ENCODE data around the gene CHCHD4. TPM values are rescaled to one million over a fixed set of nuclear protein-coding genes. Genes with fewer than 3 reads are reported as not detected.

Gene CHCHD4
- total RNA-seq, 4 donors from 2014 or later: 14.5 to 32.9 (median 25.7) TPM

DNA sequence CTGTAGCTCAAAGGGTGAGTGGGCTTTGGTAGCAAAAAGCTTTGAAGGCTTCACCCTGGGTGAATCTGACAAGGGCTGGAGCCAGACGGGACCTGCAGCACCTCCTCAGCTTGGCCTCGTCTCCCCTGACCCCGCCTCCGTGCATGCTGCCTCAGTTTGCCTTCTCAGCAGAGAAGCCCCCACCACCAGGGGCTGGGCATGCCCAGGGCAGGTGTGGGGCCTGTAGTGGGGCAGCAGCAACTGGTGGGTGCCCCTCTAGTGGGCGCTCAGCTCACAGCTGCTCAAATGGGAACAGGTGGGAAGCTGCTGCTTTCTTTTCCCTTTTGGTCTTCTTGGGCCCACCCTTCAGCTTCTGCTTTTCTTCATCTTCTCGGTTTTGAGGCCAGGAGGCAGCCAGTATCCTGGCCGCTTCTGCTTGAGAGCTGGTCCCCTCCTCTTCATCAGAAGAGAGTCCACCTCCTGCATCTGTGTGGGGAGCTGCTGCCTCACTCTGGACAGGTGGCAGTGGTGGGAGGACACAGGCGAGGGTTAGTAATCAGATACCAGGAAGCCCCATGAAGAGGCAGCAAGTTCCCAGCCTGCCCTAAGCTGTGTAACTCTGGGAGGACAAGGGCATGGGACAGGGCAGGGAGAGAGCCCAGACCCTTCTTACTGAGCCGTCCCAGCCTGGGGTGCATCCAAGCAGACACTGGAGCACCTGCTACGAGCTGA is 21.2 kb upstream of the CHCHD4 start:
- Histone ChIP-seq H3K4me3 (no peak overlapping the region), H3K9me3 (no peaks in the 10 kb centered on the region), H3K36me3 (peaks cover 0 to 70% of the 10 kb centered on the region in 2 donors), H3K27ac (peak overlapping the region; percentile 86 to 97 (median 90)), H3K4me1 (peaks cover 9 to 73% (median 31%) of the 10 kb centered on the region in 3 donors), H3K27me3 (no peaks in the 10 kb centered on the region)
- TF ChIP-seq POLR2A (IDR thresholded peaks at IDR 0.05) (no peak), CTCF (IDR thresholded peaks at IDR 0.05) (peak in 1 of 4 experiments; percentile 6)
- no CpG with 5 or more reads among the region's 10 CpGs for WGBS, 2 donors (ENCODE audit: low coverage in 1 of 2)
- no peak for ATAC-seq

DNA sequence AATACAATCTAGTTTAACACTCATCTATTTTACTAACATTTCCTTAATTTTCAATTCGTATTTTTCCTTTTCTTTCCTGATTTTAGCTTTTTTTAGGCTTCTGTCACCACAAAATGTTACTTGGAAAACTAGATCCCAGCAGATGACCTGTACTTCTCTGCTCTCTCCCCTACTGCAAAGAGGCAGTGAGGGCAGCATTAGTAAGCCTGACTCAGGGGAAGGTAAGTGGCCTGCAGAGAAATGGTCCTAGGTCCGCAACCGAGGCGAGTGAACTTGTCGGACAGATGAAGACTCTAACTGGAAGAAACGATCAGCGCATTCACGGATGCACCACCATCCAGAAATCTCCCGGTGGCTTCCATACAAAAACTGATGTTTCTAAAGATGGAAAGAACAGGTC is 20.6 kb upstream of the CHCHD4 start:
- WGBS, 2 donors (ENCODE audit: low coverage in 1 of 2): 52 to 68% methylated on average over 2 to 9 of the region's 9 CpGs
- no peaks in the 10 kb centered on the region for H3K9me3 ChIP-seq
- H3K36me3 ChIP-seq: peaks cover 0 to 70% of the 10 kb centered on the region in 2 donors
- no peak for ATAC-seq
- H3K4me3 ChIP-seq: no peak overlapping the region
- TF ChIP-seq POLR2AphosphoS5 (IDR thresholded peaks at IDR 0.05) (no peak), CTCF (IDR thresholded peaks at IDR 0.05) (no peak), EP300 (IDR thresholded peaks at IDR 0.05) (no peak), POLR2A (IDR thresholded peaks at IDR 0.05) (no peak)
- H3K27me3 ChIP-seq: no peaks in the 10 kb centered on the region
- peaks cover 9 to 77% (median 31%) of the 10 kb centered on the region in 3 donors for H3K4me1 ChIP-seq
- H3K27ac ChIP-seq: peak overlapping the region; percentile 86 to 97 (median 90)

DNA sequence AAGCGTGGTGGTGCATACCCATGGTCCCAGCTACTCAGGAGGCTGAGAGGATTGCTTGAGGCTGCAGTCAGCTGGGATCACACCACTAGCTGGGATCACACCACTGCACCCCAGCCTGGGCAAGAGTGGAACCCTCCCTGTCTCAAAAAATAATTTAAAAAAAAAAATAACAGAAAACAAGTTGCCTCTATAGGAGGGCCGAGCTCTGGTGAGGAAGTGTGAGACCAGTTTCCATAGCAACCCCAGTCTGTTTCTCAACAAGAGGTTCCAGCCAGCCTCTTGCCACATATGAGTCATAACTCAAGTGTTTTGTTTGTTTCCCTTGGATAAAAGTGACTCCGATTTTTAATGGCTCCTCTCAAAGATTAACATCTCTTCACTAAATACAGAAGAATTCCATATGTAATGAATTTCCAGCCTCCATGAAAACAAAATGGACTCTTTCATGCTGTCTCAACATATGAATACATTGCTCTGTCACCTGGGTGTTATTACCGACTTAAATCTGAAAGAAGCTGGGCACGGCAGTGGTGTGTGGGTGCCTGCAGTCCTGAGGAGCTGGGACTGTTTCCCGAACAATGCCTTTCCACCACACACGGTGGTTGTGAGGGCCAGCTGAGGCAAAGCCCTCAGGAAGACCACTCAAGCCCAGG is 19.9 kb upstream of the CHCHD4 start:
- H3K4me1 ChIP-seq: peaks cover 9 to 77% (median 31%) of the 10 kb centered on the region in 3 donors
- H3K27ac ChIP-seq: peak overlapping the region; percentile 86 to 97 (median 90)
- TF ChIP-seq EP300 (IDR thresholded peaks at IDR 0.05) (no peak), POLR2AphosphoS5 (IDR thresholded peaks at IDR 0.05) (peak; percentile 91), POLR2A (IDR thresholded peaks at IDR 0.05) (no peak), CTCF (IDR thresholded peaks at IDR 0.05) (no peak)
- no peaks in the 10 kb centered on the region for H3K9me3 ChIP-seq
- peak; percentile 89 for ATAC-seq
- WGBS, 2 donors (ENCODE audit: low coverage in 1 of 2): 0 to 2% methylated on average over 4 to 6 of the region's 7 CpGs
- H3K27me3 ChIP-seq: no peaks in the 10 kb centered on the region
- H3K4me3 ChIP-seq: peak overlapping the region in 1 of 2 donors; percentile 23
- H3K36me3 ChIP-seq: peaks cover 0 to 71% of the 10 kb centered on the region in 2 donors

DNA sequence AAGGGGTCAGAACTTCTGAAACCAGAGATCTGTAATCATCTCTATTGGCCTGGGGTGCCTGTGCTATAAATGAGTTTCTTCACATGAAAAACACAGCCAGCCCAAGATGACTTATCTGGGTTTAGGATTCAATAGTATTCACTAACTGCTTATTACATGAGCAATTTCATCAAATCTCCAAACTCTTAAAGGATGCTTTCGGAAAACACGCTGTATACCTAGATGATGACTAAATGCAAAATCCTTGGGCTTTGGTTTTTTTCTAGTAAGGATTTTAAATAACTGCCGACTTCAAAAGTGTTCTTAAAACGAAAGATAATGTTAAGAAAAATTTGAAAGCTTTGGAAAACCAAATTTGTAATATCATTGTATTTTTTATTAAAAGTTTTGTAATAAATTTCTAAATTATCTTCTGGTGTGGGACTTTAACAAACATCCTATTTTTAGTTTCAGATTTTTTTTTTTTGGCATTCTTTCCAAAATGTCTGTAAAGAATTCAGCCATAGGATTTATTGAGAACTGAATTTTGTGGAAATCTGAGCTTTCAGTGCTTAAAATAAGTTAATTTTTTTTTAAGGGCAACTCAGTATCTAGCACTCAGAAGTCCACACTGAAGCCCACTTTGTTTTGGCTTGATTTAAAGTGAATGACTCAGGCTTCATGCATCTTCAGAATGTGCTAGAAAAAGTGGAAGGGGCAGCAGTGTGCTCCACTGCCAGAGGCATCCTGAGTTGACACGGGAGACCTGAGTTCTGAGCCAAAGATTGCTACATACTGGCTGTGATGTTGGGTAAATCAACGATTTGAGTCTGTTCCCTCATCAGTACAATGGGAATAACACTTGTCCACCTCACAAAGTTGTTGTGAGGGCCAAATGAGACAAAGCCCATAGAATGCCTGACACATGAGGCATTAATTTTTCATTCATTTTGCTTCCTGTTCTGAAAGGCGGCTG is 18.9 kb upstream of the CHCHD4 start:
- Histone ChIP-seq H3K4me3 (peak overlapping the region in 1 of 2 donors; percentile 23), H3K4me1 (peaks cover 9 to 77% (median 31%) of the 10 kb centered on the region in 3 donors), H3K9me3 (no peaks in the 10 kb centered on the region), H3K36me3 (peaks cover 0 to 72% of the 10 kb centered on the region in 2 donors), H3K27me3 (no peaks in the 10 kb centered on the region), H3K27ac (peak overlapping the region; percentile 86 to 97 (median 90))
- TF ChIP-seq CTCF (IDR thresholded peaks at IDR 0.05) (no peak), POLR2A (IDR thresholded peaks at IDR 0.05) (no peak), EP300 (IDR thresholded peaks at IDR 0.05) (no peak), POLR2AphosphoS5 (IDR thresholded peaks at IDR 0.05) (peak; percentile 94)
- WGBS, 2 donors (ENCODE audit: low coverage in 1 of 2): 31 to 47% methylated on average over 5 to 7 of the region's 7 CpGs
- peak; percentile 85 for ATAC-seq
